Fibroblast of villous mesenchyme (primary cell): ENCODE results near the gene PTGS2. TPM values are rescaled to one million over a fixed set of nuclear protein-coding genes. Genes with fewer than 3 reads are reported as not detected.

Experiments used
- DNase-seq: peaks from one replicate; pipeline ENCODE4 v3.0.0-alpha.2; 2010; ENCODE audit warnings: low read depth
- H3K4me3 ChIP-seq: 2 replicates; pipeline ENCODE4 v1.5.1; 2011; ENCODE audit warnings: low read depth, mild to moderate bottlenecking, low read length
- CTCF ChIP-seq: IDR thresholded peaks from 2 replicates; pipeline ENCODE4 v1.5.1; 2012; ENCODE audit warnings: low read depth, mild to moderate bottlenecking, low read length; ENCODE audit not compliant: insufficient read depth
- total RNA-seq: library from RNA; depleted of rRNA; stranded (reverse); fragments of >200 nt; gene quantifications from 2 replicates; pipeline ENCODE4 v1.2.3, GENCODE V29; 2012

PTGS2 gene
- total RNA-seq, 1 donor: 3.0 TPM

- H3K4me3 ChIP-seq: no peak overlapping the region
- TF ChIP-seq CTCF: peak; percentile 20
- peak; percentile 37 for DNase-seq
Observed at GRCh38 chr1:186682736-186683135, 2.5 kb upstream of the PTGS2 start.

GRCh38 chr1:186681801-186682200 lies 1.6 kb upstream of the PTGS2 start:
- peak overlapping the region; percentile 64 for H3K4me3 ChIP-seq
- peak; percentile 21 for DNase-seq
- TF ChIP-seq CTCF: no peak

- no peak for DNase-seq
- H3K4me3 ChIP-seq: peak overlapping the region; percentile 64
Observed at GRCh38 chr1:186681121-186681520, 898 bp upstream of the PTGS2 start.

GRCh38 chr1:186679924-186680244 lies 339 bp downstream of the PTGS2 start:
- H3K4me3 ChIP-seq: peak overlapping the region; percentile 64
- no peak for DNase-seq
- TF ChIP-seq CTCF: no peak

More at GRCh38 chr1:186681121-186681520, 898 bp upstream of the PTGS2 start:
- no peak for TF ChIP-seq CTCF

GRCh38 chr1:186678155-186678554 lies 2.1 kb downstream of the PTGS2 start:
- no peak for DNase-seq
- H3K4me3 ChIP-seq: no peak overlapping the region
- no peak for TF ChIP-seq CTCF

- H3K4me3 ChIP-seq: no peak overlapping the region
- no peak for DNase-seq
- no peak for TF ChIP-seq CTCF
Observed at GRCh38 chr1:186672596-186672995, 7.6 kb downstream of the PTGS2 start.

GRCh38 chr1:186672131-186672530 lies 8.1 kb downstream of the PTGS2 start:
- DNase-seq: no peak
- no peak overlapping the region for H3K4me3 ChIP-seq
- no peak for TF ChIP-seq CTCF
